HL-60 (cell line): ENCODE data around the gene SUSD2.

ENCODE experiments used
- DNase-seq, 2 experiments: peaks; one replicate each; pipeline ENCODE4 v3.0.0-alpha.2; 2010 to 2020; ENCODE audit warnings: low read depth in 1 of 2, low spot score in 1 of 2
- H3K27ac ChIP-seq: fragments of 250-450 bp; sonication (Bioruptor Pico); replicated peaks from 2 replicates; pipeline ENCODE4 v1.5.1; 2020; ENCODE audit warnings: mild to moderate bottlenecking, moderate library complexity
- H3K27me3 ChIP-seq: fragments of 250-450 bp; sonication (Bioruptor Pico); 2 replicates; pipeline ENCODE4 v1.5.1; 2021; ENCODE audit warnings: mild to moderate bottlenecking, moderate library complexity; ENCODE audit not compliant: insufficient read depth, poor library complexity, severe bottlenecking
- H3K4me3 ChIP-seq: replicated peaks from 2 replicates; pipeline ENCODE4 v1.5.1; 2011; ENCODE audit warnings: mild to moderate bottlenecking, control low read depth, low read length; ENCODE audit not compliant: insufficient read depth
- GABPA ChIP-seq: IDR thresholded peaks from 2 replicates; pipeline ENCODE4 v1.6.1; 2012; ENCODE audit warnings: low read depth
- POLR2AphosphoS5 ChIP-seq: IDR thresholded peaks from 2 replicates; pipeline ENCODE4 v1.6.1; 2012; ENCODE audit warnings: low read depth
- REST ChIP-seq: IDR thresholded peaks from 2 replicates; pipeline ENCODE4 v1.6.1; 2012; ENCODE audit warnings: low read depth; ENCODE audit not compliant: insufficient replicate concordance
- SPI1 ChIP-seq: IDR thresholded peaks from 2 replicates; pipeline ENCODE4 v1.6.1; 2012; ENCODE audit warnings: low read depth, mild to moderate bottlenecking, borderline replicate concordance
- TF ChIP-seq, protein P1 (sequence below): IDR thresholded peaks from one replicate; pipeline ENCODE4 v1.5.1; 2011; ENCODE audit warnings: low read length, control low read depth, inconsistent platforms; ENCODE audit not compliant: insufficient read depth

Gene SUSD2

GRCh38 chr22:24164243-24164642 is 17.0 kb upstream of the SUSD2 start:
- no peak for TF ChIP-seq SPI1
- TF ChIP-seq GABPA, result no peak
- no peak for TF ChIP-seq POLR2AphosphoS5
- TF ChIP-seq, protein P1, sequence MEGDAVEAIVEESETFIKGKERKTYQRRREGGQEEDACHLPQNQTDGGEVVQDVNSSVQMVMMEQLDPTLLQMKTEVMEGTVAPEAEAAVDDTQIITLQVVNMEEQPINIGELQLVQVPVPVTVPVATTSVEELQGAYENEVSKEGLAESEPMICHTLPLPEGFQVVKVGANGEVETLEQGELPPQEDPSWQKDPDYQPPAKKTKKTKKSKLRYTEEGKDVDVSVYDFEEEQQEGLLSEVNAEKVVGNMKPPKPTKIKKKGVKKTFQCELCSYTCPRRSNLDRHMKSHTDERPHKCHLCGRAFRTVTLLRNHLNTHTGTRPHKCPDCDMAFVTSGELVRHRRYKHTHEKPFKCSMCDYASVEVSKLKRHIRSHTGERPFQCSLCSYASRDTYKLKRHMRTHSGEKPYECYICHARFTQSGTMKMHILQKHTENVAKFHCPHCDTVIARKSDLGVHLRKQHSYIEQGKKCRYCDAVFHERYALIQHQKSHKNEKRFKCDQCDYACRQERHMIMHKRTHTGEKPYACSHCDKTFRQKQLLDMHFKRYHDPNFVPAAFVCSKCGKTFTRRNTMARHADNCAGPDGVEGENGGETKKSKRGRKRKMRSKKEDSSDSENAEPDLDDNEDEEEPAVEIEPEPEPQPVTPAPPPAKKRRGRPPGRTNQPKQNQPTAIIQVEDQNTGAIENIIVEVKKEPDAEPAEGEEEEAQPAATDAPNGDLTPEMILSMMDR, result no peak
- no peak for TF ChIP-seq REST
- no peak for DNase-seq
- H3K27ac ChIP-seq, result no peak overlapping the region
- no peaks in the 10 kb centered on the region for H3K27me3 ChIP-seq
- no peak overlapping the region for H3K4me3 ChIP-seq

DNA sequence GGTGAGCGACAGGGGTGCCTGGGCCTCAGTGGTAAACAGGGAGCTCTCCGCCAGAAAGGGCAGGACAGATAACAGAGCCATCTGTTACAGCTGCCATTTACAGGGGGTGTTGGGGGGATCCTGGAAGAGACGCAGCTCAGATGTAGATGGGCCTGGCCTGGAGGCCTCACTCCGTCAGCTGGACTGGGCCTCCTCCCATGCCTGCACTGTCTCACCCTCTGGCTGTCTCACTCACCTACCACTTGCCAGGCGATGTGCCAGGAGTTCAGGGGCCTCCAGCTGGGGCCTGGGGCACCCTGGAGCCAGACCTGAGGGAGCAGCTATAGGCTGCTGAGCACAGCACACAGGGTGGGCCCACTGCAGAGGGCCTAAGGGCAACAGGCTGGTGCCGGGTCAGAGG is 16.3 kb upstream of the SUSD2 start:
- Histone ChIP-seq H3K27ac (no peak overlapping the region), H3K4me3 (no peak overlapping the region), H3K27me3 (no peaks in the 10 kb centered on the region)
- no peak for DNase-seq
- no peak for TF ChIP-seq SPI1
- TF ChIP-seq POLR2AphosphoS5, result no peak
- no peak for TF ChIP-seq GABPA
- TF ChIP-seq, protein P1, result no peak
- no peak for TF ChIP-seq REST

DNA sequence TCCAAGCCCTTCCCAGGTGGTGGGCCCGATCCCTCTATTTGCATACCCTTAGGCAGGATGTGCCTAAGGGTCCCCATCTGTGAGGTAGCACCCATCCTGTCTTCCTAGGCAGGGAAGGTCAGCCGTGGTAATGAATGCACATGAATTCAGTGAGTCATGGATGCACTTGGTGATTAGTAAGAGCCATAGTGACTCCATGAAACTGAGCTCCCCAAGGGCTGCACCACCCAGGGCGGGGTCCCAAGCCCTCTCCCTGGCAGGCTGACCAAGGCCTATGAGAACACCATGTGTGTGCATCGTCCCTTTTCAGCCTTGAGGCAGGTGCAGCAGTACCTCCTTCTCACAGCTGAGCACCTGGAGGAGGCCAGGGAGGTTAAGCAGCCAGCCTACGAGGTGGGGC is 15.6 kb upstream of the SUSD2 start:
- H3K27ac ChIP-seq, result no peak overlapping the region
- no peak overlapping the region for H3K4me3 ChIP-seq
- TF ChIP-seq, protein P1, result no peak
- TF ChIP-seq POLR2AphosphoS5 (no peak), GABPA (no peak), REST (no peak), SPI1 (no peak)
- no peaks in the 10 kb centered on the region for H3K27me3 ChIP-seq
- no peak for DNase-seq
